Stomach (tissue), 9 donors: ENCODE measurements around the gene CDH8. TPM values are rescaled to one million over a fixed set of nuclear protein-coding genes. Genes with fewer than 3 reads are reported as not detected.

Experiments
- DNase-seq, 2 donors: peaks; one replicate each; pipeline versions ENCODE4 v3.0.0 to v3.0.0-alpha.2; 2013 to 2019
- H3K27ac ChIP-seq, 5 donors: fragments of 200-600 bp in 4 of 5; sonication (generic) in 4 of 5; one replicate each; pipeline ENCODE4 v1.5.1; 2013 to 2019; ENCODE audit warnings: mild to moderate bottlenecking in 1 of 5, moderate library complexity in 1 of 5
- H3K27me3 ChIP-seq, 3 donors: fragments of 200-600 bp; sonication (generic); one replicate each; pipeline ENCODE4 v1.5.1; 2017 to 2019; ENCODE audit warnings: mixed run types in 1 of 3
- H3K36me3 ChIP-seq, 4 donors: fragments of 200-600 bp; sonication (generic); 1 replicate in 3 of 4; 2 replicates in 1 of 4; pipeline ENCODE4 v1.5.1; 2016 to 2019
- H3K4me1 ChIP-seq, 4 donors: fragments of 200-600 bp; sonication (generic); one replicate each; pipeline ENCODE4 v1.5.1; 2016 to 2019
- H3K4me3 ChIP-seq, 4 donors: fragments of 200-600 bp; sonication (generic) in 3 of 4; one replicate each; pipeline ENCODE4 v1.5.1; 2016 to 2019; ENCODE audit warnings: mild to moderate bottlenecking in 1 of 4
- H3K9me3 ChIP-seq, 4 donors: fragments of 200-600 bp; sonication (generic); one replicate each; pipeline ENCODE4 v1.5.1; 2016 to 2019
- EP300 ChIP-seq: sonication (generic); formaldehyde crosslinking; IDR thresholded peaks from one replicate; pipeline ENCODE4 v1.6.1; 2017; ENCODE audit warnings: antibody characterized with exemption
- POLR2A ChIP-seq, 4 donors: fragments of 450-650 bp; IDR thresholded peaks; one replicate each; pipeline ENCODE4 v1.6.1; 2016; ENCODE audit warnings: antibody characterized with exemption in 4 of 4, control low read depth in 2 of 4, mild to moderate bottlenecking in 1 of 4, moderate library complexity in 1 of 4
- POLR2AphosphoS5 ChIP-seq, 3 donors: sonication (generic); formaldehyde crosslinking; IDR thresholded peaks; one replicate each; pipeline ENCODE4 v1.6.1; 2016; ENCODE audit warnings: antibody characterized with exemption in 3 of 3
- WGBS, 5 donors: extraction: QIAGEN DNeasy Blood & Tissue Kit in 3 of 5; methylation state at CpG; one replicate each; pipeline versions ENCODE4 v1.1.5 to v1.1.7; 2013 to 2018; 5-methylcytosine and 5-hydroxymethylcytosine counted together
- intact Hi-C: fragments of 100-400 bp; cut with DNase I; formaldehyde crosslinking; loops from one replicate; pipeline ENCODE4 v1.15.1; 2023; ENCODE audit warnings: low total_unique reads
- polyA plus RNA-seq, 3 donors: library from polyadenylated mRNA; stranded (reverse); fragments of 200-250 nt; gene quantifications; one replicate each; pipeline ENCODE4 v1.2.3, GENCODE V29; 2013
- total RNA-seq, 5 donors: library from RNA; depleted of rRNA; stranded (reverse); fragments of >200 nt; gene quantifications; one replicate each; pipeline versions ENCODE4 v1.1.0 to v1.2.3, GENCODE V29; 2014 to 2016
- TF ChIP-seq, protein P1 (sequence below), 7 experiments: fragments of 450-650 bp in 4 of 7; fragments of 200-600 bp in 3 of 7; sonication (generic) in 3 of 7; IDR thresholded peaks; one replicate each; pipeline ENCODE4 v1.5.1; 2016 to 2019; ENCODE audit warnings: antibody characterized with exemption in 7 of 7, control low read depth in 2 of 7, mild to moderate bottlenecking in 1 of 7
- donor health status: healthy with polysubstance abuse.
- donor health status: Bipolar disorder and iron deficiency.
- donor health status: healthy.

CDH8 gene
- total and polyA plus RNA-seq, 8 donors, result 0.13 to 6.4 TPM; not detected in 6

DNA sequence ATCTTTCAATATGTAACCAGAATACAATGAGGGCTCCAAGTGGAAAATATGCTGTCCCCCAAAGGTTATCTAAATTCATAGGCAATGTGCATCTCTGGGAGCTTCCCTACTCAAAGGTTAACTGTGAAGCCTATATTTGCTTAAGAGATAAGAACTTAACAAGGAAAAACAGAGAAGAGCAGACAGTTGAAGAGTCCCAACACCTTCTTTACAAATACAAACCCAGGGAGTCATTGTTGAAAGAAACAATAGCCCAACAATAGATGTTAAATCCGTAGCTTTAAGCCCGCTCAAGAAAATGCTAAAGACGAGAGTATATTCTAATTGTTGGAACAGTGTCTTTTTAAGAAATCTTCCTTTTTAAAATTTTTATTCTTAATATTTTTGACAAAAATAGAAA, 87.8 kb downstream of the CDH8 start:
- WGBS, 5 donors, result 53 to 67% (median 63%) methylated on average over 3 of the region's 3 CpGs
- intact Hi-C loops, result no loop called here
- no peak for DNase-seq
- Histone ChIP-seq H3K36me3 (no peaks in the 10 kb centered on the region), H3K27me3 (no peaks in the 10 kb centered on the region), H3K27ac (no peak overlapping the region), H3K4me3 (no peak overlapping the region), H3K4me1 (no peaks in the 10 kb centered on the region), H3K9me3 (peaks cover 0 to 10% (median 0%) of the 10 kb centered on the region in 4 donors)
- TF ChIP-seq EP300 (no peak), POLR2A (IDR thresholded peaks at IDR 0.05) (no peak), POLR2AphosphoS5 (IDR thresholded peaks at IDR 0.05) (no peak)
- TF ChIP-seq, protein P1, sequence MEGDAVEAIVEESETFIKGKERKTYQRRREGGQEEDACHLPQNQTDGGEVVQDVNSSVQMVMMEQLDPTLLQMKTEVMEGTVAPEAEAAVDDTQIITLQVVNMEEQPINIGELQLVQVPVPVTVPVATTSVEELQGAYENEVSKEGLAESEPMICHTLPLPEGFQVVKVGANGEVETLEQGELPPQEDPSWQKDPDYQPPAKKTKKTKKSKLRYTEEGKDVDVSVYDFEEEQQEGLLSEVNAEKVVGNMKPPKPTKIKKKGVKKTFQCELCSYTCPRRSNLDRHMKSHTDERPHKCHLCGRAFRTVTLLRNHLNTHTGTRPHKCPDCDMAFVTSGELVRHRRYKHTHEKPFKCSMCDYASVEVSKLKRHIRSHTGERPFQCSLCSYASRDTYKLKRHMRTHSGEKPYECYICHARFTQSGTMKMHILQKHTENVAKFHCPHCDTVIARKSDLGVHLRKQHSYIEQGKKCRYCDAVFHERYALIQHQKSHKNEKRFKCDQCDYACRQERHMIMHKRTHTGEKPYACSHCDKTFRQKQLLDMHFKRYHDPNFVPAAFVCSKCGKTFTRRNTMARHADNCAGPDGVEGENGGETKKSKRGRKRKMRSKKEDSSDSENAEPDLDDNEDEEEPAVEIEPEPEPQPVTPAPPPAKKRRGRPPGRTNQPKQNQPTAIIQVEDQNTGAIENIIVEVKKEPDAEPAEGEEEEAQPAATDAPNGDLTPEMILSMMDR (IDR thresholded peaks at IDR 0.05), result no peak

DNA sequence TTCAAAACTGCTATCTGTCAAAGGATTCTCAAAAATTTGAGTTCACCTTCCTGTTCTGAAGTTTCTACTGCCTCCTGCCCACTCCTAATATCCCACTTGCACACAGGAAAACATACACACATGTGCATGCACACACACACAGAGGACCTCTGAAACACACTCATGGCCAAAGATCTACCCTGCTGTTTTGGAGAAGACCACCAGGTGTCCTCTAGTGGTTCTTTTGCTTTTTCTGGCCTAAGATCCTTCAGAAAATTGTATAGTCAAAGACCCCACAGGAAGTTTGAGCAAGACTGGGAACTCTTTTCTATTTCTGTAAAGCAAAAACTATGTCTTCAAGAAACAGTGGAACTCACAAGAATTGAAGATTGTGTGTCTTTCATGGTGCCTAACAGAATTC, 90.2 kb downstream of the CDH8 start:
- H3K36me3 ChIP-seq, result no peaks in the 10 kb centered on the region
- TF ChIP-seq POLR2A (IDR thresholded peaks at IDR 0.05) (no peak), POLR2AphosphoS5 (IDR thresholded peaks at IDR 0.05) (no peak), EP300 (no peak)
- TF ChIP-seq, protein P1 (IDR thresholded peaks at IDR 0.05), result no peak
- no peaks in the 10 kb centered on the region for H3K4me1 ChIP-seq
- H3K27ac ChIP-seq, result no peak overlapping the region
- H3K4me3 ChIP-seq, result no peak overlapping the region
- peaks cover 0 to 10% (median 0%) of the 10 kb centered on the region in 4 donors for H3K9me3 ChIP-seq
- intact Hi-C loops, result no loop called here
- DNase-seq, result no peak
- H3K27me3 ChIP-seq, result no peaks in the 10 kb centered on the region

DNA sequence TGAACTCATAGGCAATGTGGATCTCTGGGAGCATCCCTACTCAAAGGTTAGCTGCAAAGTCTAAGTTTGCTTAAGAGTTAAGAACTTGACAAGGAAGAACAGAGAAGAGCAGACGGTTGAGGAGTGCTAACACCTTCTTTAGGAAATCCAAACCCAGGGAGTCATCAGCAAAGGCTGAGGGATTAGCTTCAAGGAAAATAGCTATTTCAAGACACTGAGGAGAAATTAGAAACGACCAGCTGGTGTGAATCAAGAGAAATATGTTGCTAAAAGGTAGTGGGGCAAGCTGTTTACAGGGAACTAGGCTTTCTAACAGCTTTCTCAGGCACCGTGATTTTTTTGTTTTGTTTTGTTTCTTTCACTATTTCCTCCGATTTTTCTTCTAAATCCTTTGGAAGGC, 90.7 kb downstream of the CDH8 start:
- Histone ChIP-seq H3K4me1 (no peaks in the 10 kb centered on the region), H3K4me3 (no peak overlapping the region), H3K27me3 (no peaks in the 10 kb centered on the region), H3K9me3 (peaks cover 0 to 10% (median 0%) of the 10 kb centered on the region in 4 donors), H3K27ac (no peak overlapping the region), H3K36me3 (no peaks in the 10 kb centered on the region)
- DNase-seq, result no peak
- WGBS, 5 donors, result 36 to 51% (median 43%) methylated on average over 4 of the region's 4 CpGs
- TF ChIP-seq, protein P1 (IDR thresholded peaks at IDR 0.05), result no peak
- TF ChIP-seq POLR2A (IDR thresholded peaks at IDR 0.05), result no peak
- no peak for TF ChIP-seq POLR2AphosphoS5 (IDR thresholded peaks at IDR 0.05)
- TF ChIP-seq EP300, result no peak
- intact Hi-C loops, result no loop called here

DNA sequence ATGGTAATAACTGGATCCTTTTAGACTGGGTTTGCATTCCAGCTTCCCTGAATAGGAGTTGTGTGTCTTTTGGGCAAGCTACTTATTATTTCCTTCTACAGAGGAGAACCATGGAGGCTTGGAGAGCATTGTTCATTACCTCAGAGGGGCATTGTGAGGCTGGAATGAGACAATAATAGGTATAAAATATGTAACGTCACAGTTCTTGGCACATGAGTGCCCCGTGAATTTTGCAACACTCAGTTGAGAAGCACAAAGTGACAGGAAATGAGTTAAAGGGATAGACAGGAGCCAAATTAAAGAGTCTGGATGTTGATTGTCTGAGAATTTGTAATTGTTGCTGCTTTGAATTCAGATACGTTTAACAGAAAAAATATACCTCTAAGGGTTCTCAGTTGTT, 92.2 kb downstream of the CDH8 start:
- DNase-seq, result no peak
- H3K9me3 ChIP-seq, result peaks cover 0 to 1% (median 0%) of the 10 kb centered on the region in 4 donors
- H3K4me3 ChIP-seq, result no peak overlapping the region
- H3K27me3 ChIP-seq, result no peaks in the 10 kb centered on the region
- no peaks in the 10 kb centered on the region for H3K4me1 ChIP-seq
- 60 to 76% (median 64%) methylated on average over 3 of the region's 3 CpGs for WGBS, 5 donors
- intact Hi-C loops, result no loop called here
- TF ChIP-seq, protein P1 (IDR thresholded peaks at IDR 0.05), result no peak
- TF ChIP-seq EP300 (no peak), POLR2A (IDR thresholded peaks at IDR 0.05) (no peak), POLR2AphosphoS5 (IDR thresholded peaks at IDR 0.05) (no peak)
- H3K27ac ChIP-seq, result no peak overlapping the region
- H3K36me3 ChIP-seq, result no peaks in the 10 kb centered on the region
